Motor neuron (in vitro differentiated cells): Measurements from ENCODE around the gene CABLES2. TPM values are rescaled to one million over a fixed set of nuclear protein-coding genes. Genes with fewer than 3 reads are reported as not detected.

ENCODE experiments used
- ATAC-seq, 8 experiments: fragments of 200-7000 bp; cut with Tn5 transposase; replicated peaks in 6 of 8; 2 replicates each; pipeline ENCODE4 v1.8.0; 2021; ENCODE audit warnings: mild to moderate bottlenecking in 8 of 8, moderate library complexity in 8 of 8
- H3K27ac ChIP-seq, 2 donors: fragments of 250-450 bp; sonication (Bioruptor Pico); 2 replicates each; pipeline ENCODE4 v1.9.0; 2021; ENCODE audit warnings: antibody characterized with exemption in 2 of 2, mild to moderate bottlenecking in 2 of 2, moderate library complexity in 1 of 2
- H3K4me1 ChIP-seq, 2 donors: fragments of 250-450 bp; sonication (Bioruptor Pico); replicated peaks in 1 of 2; 2 replicates each; pipeline ENCODE4 v1.6.1; 2021; ENCODE audit warnings: antibody characterized with exemption in 2 of 2, mild to moderate bottlenecking in 2 of 2, moderate library complexity in 1 of 2
- H3K4me3 ChIP-seq, 5 donors: fragments of 250-450 bp; sonication (Bioruptor Pico); 2 replicates each; pipeline ENCODE4 v1.9.0; 2021; ENCODE audit warnings: antibody characterized with exemption in 5 of 5, mild to moderate bottlenecking in 5 of 5, moderate library complexity in 4 of 5
- WGBS, 10 experiments: fragments of 450-650 bp; shearing (Covaris generic); methylation state at CpG; one replicate each; pipeline ENCODE4 v1.0.0; 2022; 5-methylcytosine and 5-hydroxymethylcytosine counted together
- in situ Hi-C, 9 experiments: fragments of 400-800 bp; cut with MboI; loops; one replicate each; pipeline ENCODE4 v1.15.0; 2021; ENCODE audit warnings: low sequenced_read_pairs in 9 of 9, low pct_unique_long_range_greater_than_20kb in 2 of 9; ENCODE audit not compliant: unreplicated experiment in 9 of 9
- total RNA-seq, 8 experiments: library from RNA; unstranded; fragments of 300-600 nt; gene quantifications; 2 replicates each; pipeline versions ENCODE4 v1.2.3 to v1.2.4, GENCODE V29; 2022

The CABLES2 gene
- total RNA-seq, 8 experiments from 2014 or later = 1.4 to 9.6 (median 5.7) TPM

GRCh38 chr20:62344092-62344491 lies 63.0 kb downstream of the CABLES2 start:
- Histone ChIP-seq H3K4me3 (no peak overlapping the region), H3K27ac (no peak overlapping the region), H3K4me1 (no peaks in the 10 kb centered on the region)
- ATAC-seq = no peak
- in situ Hi-C loops = no loop called here
- WGBS, 10 experiments = 78 to 100% (median 94%) methylated on average over 1 to 4 of the region's 5 CpGs; no CpG with 5 or more reads in 1 of the 10 experiments

- peak in 1 of 8 experiments; percentile 23 for ATAC-seq
- Histone ChIP-seq H3K4me1 (no peaks in the 10 kb centered on the region), H3K4me3 (no peak overlapping the region), H3K27ac (no peak overlapping the region)
- 40 to 100% (median 80%) methylated on average over 2 to 10 of the region's 10 CpGs; no CpG with 5 or more reads in 1 of the 10 experiments for WGBS, 10 experiments
- in situ Hi-C loops = no loop called here
Measured at GRCh38 chr20:62342910-62343309, 64.2 kb downstream of the CABLES2 start.

- WGBS, 10 experiments = 40 to 100% (median 89%) methylated on average over 2 to 14 of the region's 14 CpGs; no CpG with 5 or more reads in 1 of the 10 experiments
- Histone ChIP-seq H3K27ac (no peak overlapping the region), H3K4me3 (no peak overlapping the region), H3K4me1 (no peaks in the 10 kb centered on the region)
- ATAC-seq = no peak
- in situ Hi-C loops = no loop called here
Measured at GRCh38 chr20:62339647-62340062, 67.4 kb downstream of the CABLES2 start.

Other genes with a start within 250 kb of the CABLES2 start
- 10 to 100 TPM; 18.9 to 51.2 (median 27.3) TPM for gene MTG2, start 224.3 kb downstream of the CABLES2 start, total RNA-seq
- 1 to 10 TPM in 5 of 8 experiments, under 1 TPM in 3; 0.13 to 5.1 (median 1.6) TPM for gene HRH3, start 187.0 kb downstream of the CABLES2 start, total RNA-seq
- 10 to 100 TPM; 22.4 to 33.4 (median 26.6) TPM for gene OSBPL2, start 168.8 kb downstream of the CABLES2 start, total RNA-seq
- gene ADRM1, start 104.3 kb downstream of the CABLES2 start, total RNA-seq = 100 to 1,000 TPM in 1 of 8 experiments, 10 to 100 TPM in 7; 42.8 to 151 (median 87.9) TPM
- gene LAMA5, start 40.0 kb downstream of the CABLES2 start, total RNA-seq = 10 to 100 TPM in 7 of 8 experiments, 1 to 10 TPM in 1; 9.7 to 45.4 (median 24.9) TPM
- 1,000 to 10,000 TPM in 7 of 8 experiments, 100 to 1,000 TPM in 1; 960 to 3,776 (median 2,338) TPM for gene RPS21, start 20.2 kb downstream of the CABLES2 start, total RNA-seq
- under 1 TPM in 4 of 8 experiments, not detected in 4; 0.05 to 0.24 (median 0.17) TPM for gene RBBP8NL, start 20.3 kb upstream of the CABLES2 start, total RNA-seq
- gene GATA5, start 68.7 kb upstream of the CABLES2 start, total RNA-seq = under 1 TPM in 6 of 8 experiments, not detected in 2; 0.11 to 0.58 (median 0.19) TPM
- 10 to 100 TPM in 1 of 8 experiments, 1 to 10 TPM in 7; 1.0 to 14.2 (median 3.2) TPM for gene SLCO4A1, start 235.2 kb upstream of the CABLES2 start, total RNA-seq